Mammary epithelial cell (primary cell): ENCODE results near the gene C15orf61.

ENCODE experiments used
- CTCF ChIP-seq, 2 donors: IDR thresholded peaks in 1 of 2; conservative IDR thresholded peaks in 1 of 2; 2 replicates each; pipeline ENCODE4 v1.5.1; 2011 to 2012; ENCODE audit warnings: inconsistent platforms in 2 of 2, low read length in 2 of 2, mild to moderate bottlenecking in 2 of 2, control low read depth in 1 of 2, low read depth in 1 of 2; ENCODE audit not compliant: insufficient read depth in 1 of 2; ENCODE audit errors: extremely low read depth in 1 of 2
- EZH2 ChIP-seq: IDR thresholded peaks from 2 replicates; pipeline ENCODE4 v1.6.1; 2012; ENCODE audit warnings: low read length, inconsistent platforms, borderline replicate concordance

GRCh38 chr15:67573194-67573593 is 52.3 kb downstream of the C15orf61 start:
- TF ChIP-seq CTCF (conservative IDR thresholded peaks at IDR 0.05 in 1 of 2, IDR thresholded peaks at IDR 0.05 in 1 of 2; ENCODE audit: extremely low read depth in 1 of 2, insufficient read depth in 1 of 2, low read depth in 1 of 2, low read length in 2 of 2), result no peak
- no peak for TF ChIP-seq EZH2
